H1 (cell line): ENCODE results near the gene CPXM2. TPM values are rescaled to one million over a fixed set of nuclear protein-coding genes. Genes with fewer than 3 reads are reported as not detected.

Experiments used
- CHD7 ChIP-seq: fragments of 300-600 bp; sonication (generic); IDR thresholded peaks from 2 replicates; pipeline ENCODE4 v1.7.1; 2012; ENCODE audit warnings: low read length, moderate library complexity, mild to moderate bottlenecking, inconsistent platforms; ENCODE audit not compliant: insufficient replicate concordance
- EP300 ChIP-seq, 2 experiments: IDR thresholded peaks; 1 replicate in 1 of 2; 2 replicates in 1 of 2; pipeline ENCODE4 v1.6.1; 2011 to 2012; ENCODE audit warnings: low read depth in 2 of 2, low read length in 2 of 2, mild to moderate bottlenecking in 2 of 2, borderline replicate concordance in 1 of 2, inconsistent platforms in 1 of 2, moderate library complexity in 1 of 2
- KDM1A ChIP-seq: fragments of 200-600, 300-600 bp; sonication (generic); IDR thresholded peaks from 2 replicates; pipeline ENCODE4 v1.7.1; 2016; ENCODE audit warnings: mild to moderate bottlenecking, low read length, borderline replicate concordance
- PHF8 ChIP-seq: fragments of 200-600 bp; sonication (generic); conservative IDR thresholded peaks from 2 replicates; pipeline ENCODE4 v1.7.1; 2012; ENCODE audit warnings: low read depth, mild to moderate bottlenecking, inconsistent platforms, low read length, moderate library complexity
- RXRA ChIP-seq: IDR thresholded peaks from 2 replicates; pipeline ENCODE4 v1.6.1; 2011; ENCODE audit warnings: low read depth, mild to moderate bottlenecking, low read length, moderate library complexity; ENCODE audit not compliant: insufficient read depth
- SAP30 ChIP-seq: fragments of 300-600 bp; sonication (generic); IDR thresholded peaks from 2 replicates; pipeline ENCODE4 v1.7.1; 2012; ENCODE audit warnings: low read length, moderate library complexity, mild to moderate bottlenecking, inconsistent platforms; ENCODE audit not compliant: insufficient read depth, insufficient replicate concordance
- SIRT6 ChIP-seq: IDR thresholded peaks from one replicate; pipeline ENCODE4 v1.7.1; 2012; ENCODE audit warnings: low read length, inconsistent platforms
- SRF ChIP-seq: IDR thresholded peaks from 2 replicates; pipeline ENCODE4 v1.6.1; 2011; ENCODE audit warnings: mild to moderate bottlenecking, low read depth, low read length, moderate library complexity
- SUZ12 ChIP-seq: fragments of 200-600 bp; sonication (generic); IDR thresholded peaks from 2 replicates; pipeline ENCODE4 v1.6.1; 2012; ENCODE audit warnings: mild to moderate bottlenecking, inconsistent platforms, low read length, moderate library complexity, mixed read lengths
- polyA plus RNA-seq, 7 experiments: library from polyadenylated mRNA; depleted of rRNA in 3 of 7; stranded (reverse) in 5 of 7; unstranded in 2 of 7; fragments of >200 nt in 5 of 7; fragments of 200-250 nt in 2 of 7; gene quantifications; 1 replicate in 5 of 7; 2 replicates in 1 of 7; 4 replicates in 1 of 7; pipeline versions ENCODE4 v1.2.1 to v1.2.3, GENCODE V29; 2011 to 2013; ENCODE audit warnings: missing spikeins in 2 of 7, mixed read lengths in 2 of 7
- total RNA-seq: library from RNA; stranded (reverse); fragmentation: NEBNext Ultra II Directional; extraction: Animal tissue kit (Norgen Biotek cat#: 25700); gene quantifications from 2 replicates; pipeline ENCODE4 v1.2.1, GENCODE V29; 2021

Gene CPXM2
- total and polyA plus RNA-seq, 2 of the 8 experiments (the other 6 are each of a cell fraction or from before 2014, with no cell fraction given) = 2.4 to 2.9 TPM

GRCh38 chr10:123884351-123884906, 7.2 kb downstream of the CPXM2 start (continued):
- TF ChIP-seq CHD7 (no peak), PHF8 (no peak), SRF (no peak), KDM1A (no peak), RXRA (no peak), SIRT6 (no peak), SAP30 (no peak), EP300 (IDR thresholded peaks at IDR 0.05; ENCODE audit: borderline replicate concordance in 1 of 2, low read depth in 2 of 2, low read length in 2 of 2) (no peak), SUZ12 (no peak)
